HG03432 (cell line): ENCODE data around the gene CTAG1A.
"Not testable (repeated sequence)": the region's sequence is repeated elsewhere in the genome, so short reads cannot be mapped to it uniquely, and the experiment has no call there.

Experiments used
- ATAC-seq: cut with Tn5 transposase; IDR thresholded peaks from one replicate; pipeline ENCODE4 v1.9.1; 2021; ENCODE audit warnings: mild to moderate bottlenecking, moderate library complexity; ENCODE audit not compliant: unreplicated experiment

Gene CTAG1A

GRCh38 chrX:154570361-154570760, 14.6 kb upstream of the CTAG1A start:
- not testable (repeated sequence) for ATAC-seq

DNA sequence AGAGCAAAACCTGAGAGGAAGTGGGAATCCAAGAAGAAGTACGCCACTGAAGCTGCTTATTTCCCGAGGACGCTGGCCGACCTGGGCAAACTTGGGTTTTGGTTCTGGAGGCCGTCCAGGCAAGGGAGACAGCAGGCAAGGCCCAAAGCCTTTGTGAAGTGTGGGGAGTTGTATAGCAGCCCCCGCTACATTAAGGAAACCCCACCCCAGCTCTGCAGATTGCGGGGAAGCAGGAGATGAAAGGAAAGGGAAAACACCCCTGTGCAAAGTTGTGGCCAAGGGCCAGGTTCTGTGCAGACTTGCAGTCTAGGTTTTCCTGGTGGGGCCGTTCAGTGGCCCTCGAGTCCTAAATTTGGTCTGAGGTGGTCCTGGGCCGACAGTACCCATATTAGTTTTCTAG, 11.9 kb upstream of the CTAG1A start:
- not testable (repeated sequence) for ATAC-seq

DNA sequence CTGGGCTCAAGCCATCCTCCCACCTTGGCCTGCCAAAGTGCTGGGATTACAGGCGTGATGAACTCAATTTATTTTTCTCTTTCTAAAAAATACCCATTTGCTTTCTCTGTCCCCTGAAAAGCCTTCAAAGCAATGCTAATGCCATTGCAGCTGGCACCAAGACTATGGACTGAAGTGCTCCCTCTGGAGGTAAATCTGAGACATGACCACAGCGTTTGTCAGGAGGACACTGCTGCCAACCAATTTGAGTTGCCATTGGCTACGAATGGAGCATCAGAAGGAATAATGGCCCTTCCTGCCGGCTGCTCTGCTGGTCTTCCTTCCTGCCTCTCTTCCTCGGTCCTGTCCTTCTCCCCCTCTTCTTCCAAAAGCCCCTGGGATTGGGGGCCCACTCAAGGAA, 9.9 kb upstream of the CTAG1A start:
- ATAC-seq = not testable (repeated sequence)

GRCh38 chrX:154582994-154583393, 1.9 kb upstream of the CTAG1A start:
- not testable (repeated sequence) for ATAC-seq

DNA sequence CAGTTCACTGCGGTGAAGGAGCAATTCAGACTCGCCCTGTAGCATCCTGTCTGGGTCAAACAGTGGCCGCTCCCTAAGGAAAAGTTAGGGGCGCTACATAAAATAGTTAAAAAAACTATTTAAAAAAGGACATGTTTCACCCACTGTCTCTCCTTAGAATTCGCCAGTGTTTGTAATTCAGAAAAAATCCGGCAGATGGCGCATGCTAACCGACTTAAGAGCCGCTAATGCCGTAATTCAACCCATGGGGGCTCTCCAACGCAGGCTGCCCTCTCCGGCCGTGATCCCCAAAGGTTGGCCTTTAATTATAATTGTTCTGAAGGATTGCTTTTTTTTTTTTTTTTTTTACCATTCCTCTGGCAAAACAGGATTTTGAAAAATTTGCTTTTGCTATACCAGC, 5.5 kb downstream of the CTAG1A start:
- ATAC-seq = not testable (repeated sequence)

DNA sequence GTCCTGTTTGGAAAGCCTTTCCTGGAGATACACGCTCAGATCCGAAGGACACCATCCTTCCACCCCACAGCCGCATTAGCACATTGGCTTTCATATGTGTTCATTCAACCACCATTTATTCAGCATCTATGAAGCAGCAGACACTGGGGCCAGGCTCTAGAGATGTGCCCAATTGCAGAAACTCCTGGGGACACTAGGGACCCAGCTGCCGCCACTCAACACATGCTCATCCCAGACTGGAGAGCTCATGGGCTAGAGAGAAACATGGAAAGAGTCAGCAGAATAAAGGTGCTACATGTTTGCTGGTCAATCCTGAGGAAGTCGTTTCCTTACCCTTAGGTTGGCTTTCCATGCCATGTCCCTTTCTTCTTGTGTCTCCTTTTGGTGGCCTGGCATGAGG, 7.6 kb downstream of the CTAG1A start:
- no peak for ATAC-seq

DNA sequence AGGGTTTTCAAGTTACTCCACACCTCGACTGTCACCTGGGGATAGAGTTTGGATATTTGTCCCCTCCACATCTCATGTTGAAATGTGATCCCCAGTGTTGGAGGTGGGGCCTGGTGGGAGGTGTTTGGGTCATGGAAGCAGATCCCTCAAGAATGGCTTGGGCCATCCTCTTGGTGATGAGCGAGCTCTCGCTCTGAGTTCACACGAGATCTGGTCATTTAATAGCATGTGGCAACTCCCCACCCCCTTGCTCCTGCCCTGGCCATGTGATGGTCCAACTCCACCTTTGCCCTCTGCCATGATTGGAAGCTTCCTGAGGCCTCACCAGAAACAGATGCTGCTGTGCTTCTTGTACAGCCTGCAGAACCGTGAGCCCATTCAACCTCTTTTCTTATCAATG, 8.3 kb downstream of the CTAG1A start:
- ATAC-seq = no peak

DNA sequence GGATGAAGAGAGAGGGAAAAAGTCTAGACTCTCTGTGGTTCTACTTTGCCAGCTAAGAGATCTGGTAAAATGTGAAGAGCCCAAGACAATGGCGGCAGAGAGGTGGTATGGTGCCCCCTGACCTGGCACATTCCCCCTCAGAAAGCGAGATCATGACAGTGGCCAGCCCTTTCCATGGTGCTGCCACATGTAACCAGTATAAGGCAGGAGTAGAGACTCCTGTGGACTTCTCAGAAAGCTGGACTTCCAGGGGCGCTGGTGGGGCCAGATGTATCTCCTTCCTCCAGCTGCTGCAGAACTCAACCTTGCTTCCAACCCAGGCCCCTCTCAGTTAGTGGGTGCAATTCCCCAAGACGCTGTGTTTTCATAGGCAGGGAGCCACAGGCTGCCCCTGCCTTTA, 9.6 kb downstream of the CTAG1A start:
- no peak for ATAC-seq

GRCh38 chrX:154595559-154596249, 10.8 kb downstream of the CTAG1A start:
- no peak for ATAC-seq

DNA sequence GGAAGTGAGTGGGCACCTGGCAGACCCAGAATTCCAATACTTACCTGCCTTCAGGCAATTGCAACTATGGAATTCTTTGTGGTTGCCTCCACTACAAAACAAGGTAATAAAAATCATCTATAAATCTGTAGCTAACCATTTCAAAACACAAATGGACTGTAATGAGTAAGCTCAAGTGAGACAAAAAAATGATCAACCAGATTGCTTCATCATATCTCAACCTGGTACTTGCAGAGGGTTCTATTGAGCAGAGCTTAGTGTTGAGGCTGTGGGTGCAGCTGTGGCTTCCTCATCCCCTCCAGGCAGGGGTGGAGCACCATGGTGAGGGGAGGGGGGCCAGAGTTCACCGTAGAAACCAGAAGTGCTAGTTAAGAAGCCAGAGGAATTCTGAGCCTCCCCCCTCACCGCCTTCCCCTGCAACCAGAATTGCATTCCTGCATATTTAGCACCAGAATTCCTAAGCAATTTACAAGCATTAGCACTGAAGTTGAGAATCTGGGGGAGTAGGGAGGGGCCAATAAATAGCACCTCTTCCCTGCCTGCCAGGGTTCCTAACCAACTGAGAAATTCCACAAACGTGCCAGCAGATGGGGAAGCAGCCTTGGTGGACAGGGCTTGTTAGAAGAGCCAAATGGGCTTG, 11.5 kb downstream of the CTAG1A start:
- ATAC-seq = no peak

GRCh38 chrX:154597221-154597620, 12.3 kb downstream of the CTAG1A start:
- no peak for ATAC-seq

GRCh38 chrX:154598656-154599055, 13.7 kb downstream of the CTAG1A start:
- no peak for ATAC-seq

- no peak for ATAC-seq
These were observed 14.6 kb downstream of the CTAG1A start for GRCh38 chrX:154599531-154599930.

DNA sequence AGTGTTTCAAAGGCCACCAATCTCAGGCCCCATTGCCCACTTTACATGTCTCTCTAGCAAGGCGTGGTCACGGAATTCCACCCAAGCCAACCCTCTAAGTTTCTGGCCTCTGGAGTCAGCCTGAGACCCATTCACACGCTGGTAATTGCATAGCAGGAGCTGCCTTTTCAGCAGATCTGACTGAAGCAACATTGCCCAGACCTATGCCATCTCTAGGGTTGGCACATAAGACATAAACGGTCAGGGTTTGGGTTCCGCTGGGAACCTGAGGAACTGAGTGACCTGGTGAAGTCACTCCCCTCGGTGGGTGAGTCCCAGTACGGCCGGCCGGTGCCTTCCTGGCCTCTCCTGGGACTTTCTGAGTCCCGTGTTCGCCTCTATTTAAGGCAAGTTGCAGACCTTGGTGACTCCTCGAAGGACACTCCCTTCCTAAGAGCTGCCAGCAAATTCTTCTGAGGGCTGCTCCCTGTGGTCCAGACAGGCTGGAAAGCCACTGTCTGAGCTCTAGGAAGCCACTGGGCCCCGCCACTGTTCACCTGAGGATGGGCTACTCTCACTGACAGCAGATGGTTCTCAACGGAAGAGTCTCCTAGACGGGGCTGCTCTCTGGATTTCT, 15.9 kb downstream of the CTAG1A start:
- ATAC-seq = no peak

GRCh38 chrX:154602226-154602625, 17.3 kb downstream of the CTAG1A start:
- no peak for ATAC-seq

GRCh38 chrX:154602766-154603437, 18.0 kb downstream of the CTAG1A start:
- no peak for ATAC-seq

GRCh38 chrX:154603438-154604430, 18.8 kb downstream of the CTAG1A start:
- no peak for ATAC-seq

DNA sequence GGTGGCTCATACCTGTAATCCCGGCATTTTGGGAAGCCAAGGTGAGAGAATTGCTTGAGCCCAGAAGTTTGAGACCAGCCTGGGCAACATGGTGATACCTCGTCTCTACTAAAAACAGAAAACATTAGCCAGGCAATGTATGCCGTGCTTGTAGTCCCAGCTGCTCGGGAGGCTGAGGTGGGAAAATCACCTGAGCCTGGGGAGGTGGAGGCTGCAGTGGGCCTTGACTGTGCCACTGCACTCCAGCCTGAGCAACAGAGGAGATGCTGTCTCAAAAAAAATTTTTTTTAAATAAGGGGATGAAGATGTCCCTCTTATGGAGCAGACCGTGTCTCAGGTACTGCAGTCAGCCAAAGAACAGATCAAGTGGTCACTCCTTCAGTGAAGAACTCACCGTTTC, 20.6 kb downstream of the CTAG1A start:
- no peak for ATAC-seq

DNA sequence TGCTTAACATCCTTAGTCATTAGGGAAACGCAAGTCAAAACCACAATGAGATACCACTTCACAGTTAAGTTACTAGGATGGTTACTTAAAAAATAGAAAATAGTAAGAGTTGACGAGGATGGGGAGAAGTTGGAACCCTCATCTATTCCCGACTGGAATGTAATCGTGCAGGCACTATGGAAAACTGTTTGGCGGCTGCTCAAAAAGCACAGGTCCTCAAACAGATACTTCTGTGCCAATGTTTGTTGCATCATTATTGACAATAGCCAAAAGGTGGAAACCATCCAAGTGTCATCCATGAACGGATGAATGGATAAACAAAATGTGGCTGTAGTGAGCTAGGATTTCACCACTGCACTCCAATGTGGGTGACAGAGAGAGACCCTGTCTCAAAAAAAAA, 22.4 kb downstream of the CTAG1A start:
- ATAC-seq = no peak

- not testable (repeated sequence) for ATAC-seq
These were observed 23.0 kb downstream of the CTAG1A start for GRCh38 chrX:154607976-154608375.
